RWPE2 (cell line): ENCODE results near the gene POFUT1.

Experiments
- ATAC-seq: fragments of 200-7000 bp; cut with Tn5 transposase; 3 replicates; pipeline ENCODE4 v1.9.1; 2021; ENCODE audit warnings: low read depth
- DNase-seq: peaks from one replicate; pipeline ENCODE4 v3.0.0-alpha.2; 2020; ENCODE audit warnings: low spot score
- H3K27ac ChIP-seq: fragments of 450-650 bp; 2 replicates; pipeline ENCODE4 v1.5.1; 2017; ENCODE audit warnings: mild to moderate bottlenecking; ENCODE audit not compliant: poor library complexity, severe bottlenecking
- H3K27me3 ChIP-seq: fragments of 250-450 bp; sonication (Bioruptor Pico); 2 replicates; pipeline ENCODE4 v1.5.1; 2021; ENCODE audit warnings: mild to moderate bottlenecking, moderate library complexity; ENCODE audit not compliant: insufficient read depth, poor library complexity, severe bottlenecking
- H3K36me3 ChIP-seq: fragments of 250-450 bp; sonication (Bioruptor Pico); 2 replicates; pipeline ENCODE4 v1.5.1; 2020; ENCODE audit warnings: low read depth, mild to moderate bottlenecking, moderate library complexity
- H3K4me1 ChIP-seq: fragments of 250-450 bp; sonication (Bioruptor Pico); 2 replicates; pipeline ENCODE4 v1.5.1; 2021; ENCODE audit warnings: mild to moderate bottlenecking, moderate library complexity; ENCODE audit not compliant: insufficient read depth, poor library complexity, severe bottlenecking
- H3K4me3 ChIP-seq: fragments of 250-450 bp; sonication (Bioruptor Pico); 2 replicates; pipeline ENCODE4 v1.5.1; 2021; ENCODE audit warnings: mild to moderate bottlenecking, moderate library complexity; ENCODE audit not compliant: severe bottlenecking
- H3K9me3 ChIP-seq: fragments of 250-450 bp; sonication (Bioruptor Pico); 2 replicates; pipeline ENCODE4 v1.5.1; 2021; ENCODE audit warnings: mild to moderate bottlenecking, moderate library complexity; ENCODE audit not compliant: severe bottlenecking
- TF ChIP-seq, protein P1 (sequence below): fragments of 450-650 bp; IDR thresholded peaks from one replicate; pipeline ENCODE4 v1.5.1; 2017; ENCODE audit warnings: mild to moderate bottlenecking, moderate library complexity; ENCODE audit not compliant: poor library complexity, severe bottlenecking

The POFUT1 gene

DNA sequence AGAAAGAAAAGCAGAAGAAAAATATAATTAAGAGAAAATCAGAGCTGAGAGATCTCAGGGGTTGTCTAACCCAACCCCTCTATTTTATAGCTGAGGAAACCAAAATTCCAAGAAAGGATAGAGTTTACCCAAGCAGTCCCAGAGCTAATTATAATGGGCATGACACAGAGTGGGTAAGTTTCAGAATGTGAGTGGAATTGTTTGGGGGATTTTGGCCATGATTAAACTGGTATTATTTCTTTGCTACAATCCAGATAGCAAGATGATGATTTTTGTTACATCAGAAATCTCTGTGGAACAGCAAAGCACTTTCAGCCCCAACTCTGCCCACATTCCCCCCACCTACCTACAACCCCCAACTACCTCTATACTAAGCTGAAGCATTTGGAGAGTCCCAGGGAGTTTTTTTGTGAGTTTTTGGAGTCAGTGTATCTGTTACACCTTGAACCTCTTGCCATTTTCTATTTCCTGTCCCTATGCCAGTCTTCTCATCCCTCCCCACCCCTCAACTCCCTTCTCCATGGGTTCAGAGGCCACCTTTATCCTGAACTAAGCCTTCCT is 24.7 kb downstream of the POFUT1 start:
- ATAC-seq (no peak), DNase-seq (no peak)
- TF ChIP-seq, protein P1, sequence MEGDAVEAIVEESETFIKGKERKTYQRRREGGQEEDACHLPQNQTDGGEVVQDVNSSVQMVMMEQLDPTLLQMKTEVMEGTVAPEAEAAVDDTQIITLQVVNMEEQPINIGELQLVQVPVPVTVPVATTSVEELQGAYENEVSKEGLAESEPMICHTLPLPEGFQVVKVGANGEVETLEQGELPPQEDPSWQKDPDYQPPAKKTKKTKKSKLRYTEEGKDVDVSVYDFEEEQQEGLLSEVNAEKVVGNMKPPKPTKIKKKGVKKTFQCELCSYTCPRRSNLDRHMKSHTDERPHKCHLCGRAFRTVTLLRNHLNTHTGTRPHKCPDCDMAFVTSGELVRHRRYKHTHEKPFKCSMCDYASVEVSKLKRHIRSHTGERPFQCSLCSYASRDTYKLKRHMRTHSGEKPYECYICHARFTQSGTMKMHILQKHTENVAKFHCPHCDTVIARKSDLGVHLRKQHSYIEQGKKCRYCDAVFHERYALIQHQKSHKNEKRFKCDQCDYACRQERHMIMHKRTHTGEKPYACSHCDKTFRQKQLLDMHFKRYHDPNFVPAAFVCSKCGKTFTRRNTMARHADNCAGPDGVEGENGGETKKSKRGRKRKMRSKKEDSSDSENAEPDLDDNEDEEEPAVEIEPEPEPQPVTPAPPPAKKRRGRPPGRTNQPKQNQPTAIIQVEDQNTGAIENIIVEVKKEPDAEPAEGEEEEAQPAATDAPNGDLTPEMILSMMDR: no peak

DNA sequence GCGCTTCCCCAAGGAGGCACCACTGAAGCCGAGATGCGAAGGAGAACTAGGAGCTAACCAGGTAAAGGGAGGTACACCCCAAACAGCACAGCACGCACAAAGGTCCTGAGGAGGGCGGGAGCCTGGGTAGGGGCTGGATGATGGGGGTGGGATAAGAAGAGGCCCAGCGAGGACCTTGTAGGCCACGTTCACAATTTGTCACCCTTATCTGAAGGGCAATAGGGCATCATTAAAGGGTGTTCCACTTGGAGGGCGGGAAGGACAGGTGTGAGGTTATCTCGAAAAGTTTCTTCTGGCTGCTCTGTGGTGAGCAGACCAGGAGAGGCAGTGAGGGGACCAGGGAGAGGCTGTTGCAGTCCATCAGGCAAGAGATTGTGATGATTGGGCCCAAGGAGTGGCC is 25.6 kb downstream of the POFUT1 start:
- DNase-seq (no peak), ATAC-seq (no peak)
- H3K4me3 ChIP-seq: no peak overlapping the region
- H3K9me3 ChIP-seq: no peaks in the 10 kb centered on the region
- peaks cover 68% of the 10 kb centered on the region for H3K36me3 ChIP-seq
- peaks cover 7% of the 10 kb centered on the region for H3K4me1 ChIP-seq
- TF ChIP-seq, protein P1: no peak
- no peak overlapping the region for H3K27ac ChIP-seq
- no peaks in the 10 kb centered on the region for H3K27me3 ChIP-seq

More for the DNA sequence above, 24.7 kb downstream of the POFUT1 start:
- Histone ChIP-seq H3K27ac (no peak overlapping the region), H3K9me3 (no peaks in the 10 kb centered on the region), H3K36me3 (peaks cover 77% of the 10 kb centered on the region), H3K27me3 (no peaks in the 10 kb centered on the region), H3K4me1 (peaks cover 7% of the 10 kb centered on the region), H3K4me3 (no peak overlapping the region)

DNA sequence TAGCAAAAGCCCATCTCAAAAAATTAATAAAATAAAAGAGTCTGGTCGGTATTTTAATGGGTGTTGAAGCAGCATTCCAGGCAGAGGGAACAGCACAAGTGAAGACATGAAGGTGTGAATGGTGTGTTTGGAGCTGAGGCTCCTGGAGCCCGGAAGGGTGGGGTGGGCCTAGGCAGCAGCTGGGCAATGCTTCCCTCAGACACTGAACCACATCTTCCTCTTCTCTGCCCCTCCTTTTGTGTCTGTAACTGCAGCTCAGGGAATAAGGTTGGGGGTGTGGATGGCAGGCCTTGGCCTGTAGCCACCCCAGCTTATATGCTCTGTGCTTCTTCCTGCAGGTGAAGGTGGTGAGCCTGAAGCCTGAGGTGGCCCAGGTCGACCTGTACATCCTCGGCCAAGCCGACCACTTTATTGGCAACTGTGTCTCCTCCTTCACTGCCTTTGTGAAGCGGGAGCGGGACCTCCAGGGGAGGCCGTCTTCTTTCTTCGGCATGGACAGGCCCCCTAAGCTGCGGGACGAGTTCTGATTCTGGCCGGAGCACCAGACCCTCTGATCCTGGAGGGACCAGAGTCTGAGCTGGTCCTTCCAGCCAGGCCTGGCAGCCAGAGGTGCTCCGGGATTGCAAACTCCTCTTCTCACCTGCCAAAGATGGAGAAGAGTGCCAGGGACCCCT is 26.6 kb downstream of the POFUT1 start:
- Histone ChIP-seq H3K36me3 (peaks cover 58% of the 10 kb centered on the region), H3K9me3 (no peaks in the 10 kb centered on the region), H3K4me1 (peaks cover 7% of the 10 kb centered on the region), H3K27me3 (no peaks in the 10 kb centered on the region), H3K4me3 (no peak overlapping the region), H3K27ac (no peak overlapping the region)
- ATAC-seq (no peak), DNase-seq (no peak)
- TF ChIP-seq, protein P1: no peak

DNA sequence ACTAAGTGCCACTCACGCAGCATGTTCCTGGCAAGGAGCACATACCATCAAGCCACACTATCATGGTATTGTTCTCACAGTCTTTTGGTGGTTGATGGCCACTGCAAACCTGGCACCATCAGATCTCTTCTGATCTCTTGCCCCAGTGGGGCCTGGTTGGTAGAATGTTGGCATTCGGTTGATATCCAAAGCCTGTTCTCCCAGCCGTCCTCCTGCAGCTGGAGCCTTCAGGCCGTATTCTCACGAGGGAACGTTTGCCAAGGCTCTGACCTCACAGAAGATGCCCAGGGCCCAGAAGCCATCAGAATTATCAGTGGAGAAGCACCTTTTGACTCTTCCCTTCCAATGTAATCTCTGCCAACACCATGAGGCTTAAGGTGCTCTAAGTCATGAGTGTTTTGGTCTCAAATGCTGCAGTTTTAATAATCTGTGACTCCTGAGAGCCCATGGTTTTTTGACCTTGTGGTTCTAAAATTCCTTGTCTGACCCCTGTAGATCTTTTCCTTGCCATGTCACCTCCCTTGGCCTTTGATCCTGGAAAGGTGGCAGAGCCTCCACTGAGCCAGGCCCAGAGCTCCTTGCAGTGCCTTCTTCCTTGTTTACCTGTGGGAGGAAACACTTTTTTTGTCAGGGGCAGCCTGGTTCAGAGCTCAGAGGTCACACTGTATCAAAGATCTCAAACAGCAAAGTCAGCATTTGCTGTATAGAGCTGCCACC is 27.8 kb downstream of the POFUT1 start:
- Histone ChIP-seq H3K27me3 (no peaks in the 10 kb centered on the region), H3K9me3 (no peaks in the 10 kb centered on the region), H3K36me3 (peaks cover 52% of the 10 kb centered on the region), H3K27ac (no peak overlapping the region), H3K4me3 (no peak overlapping the region), H3K4me1 (peaks cover 7% of the 10 kb centered on the region)
- ATAC-seq: no peak
- no peak for DNase-seq
- TF ChIP-seq, protein P1: no peak
